HG02840 (cell line): ENCODE measurements around the gene SLC44A2.

Source experiments
- ATAC-seq: cut with Tn5 transposase; IDR thresholded peaks from one replicate; pipeline ENCODE4 v1.9.1; 2021; ENCODE audit warnings: mild to moderate bottlenecking, moderate library complexity, moderate number of reproducible peaks; ENCODE audit not compliant: unreplicated experiment, low FRiP score

SLC44A2 gene

DNA sequence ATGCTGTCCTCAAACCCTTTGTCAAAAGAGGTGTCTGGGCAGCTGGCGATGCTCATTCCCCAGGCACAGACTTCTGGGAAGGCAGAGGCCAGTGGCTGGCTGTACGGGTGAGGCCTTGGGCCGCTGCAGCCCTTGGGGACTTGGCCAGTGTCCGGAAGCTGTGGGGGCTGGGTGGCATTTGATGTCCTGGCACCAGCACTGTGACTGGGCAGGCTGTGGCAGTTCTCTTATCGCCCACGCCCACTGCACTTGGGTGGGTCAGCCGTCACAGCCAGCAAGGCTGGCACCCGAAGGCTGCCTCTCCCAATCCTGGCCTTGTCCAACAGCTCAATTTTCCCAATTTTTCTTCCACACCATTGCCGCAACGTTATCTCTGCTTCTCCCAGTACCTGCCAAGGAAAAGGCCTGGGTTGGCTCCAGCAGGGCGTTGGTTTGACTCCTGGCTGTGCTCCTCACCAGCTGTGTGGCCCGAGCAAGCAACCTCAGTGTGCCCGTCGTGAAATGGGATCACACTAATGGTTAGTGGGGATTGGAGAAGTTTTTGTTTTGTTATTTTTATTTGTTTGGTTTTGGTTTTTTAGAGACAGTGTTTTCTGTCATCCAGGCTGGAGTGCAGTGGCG, 12.7 kb upstream of the SLC44A2 start:
- ATAC-seq: no peak

DNA sequence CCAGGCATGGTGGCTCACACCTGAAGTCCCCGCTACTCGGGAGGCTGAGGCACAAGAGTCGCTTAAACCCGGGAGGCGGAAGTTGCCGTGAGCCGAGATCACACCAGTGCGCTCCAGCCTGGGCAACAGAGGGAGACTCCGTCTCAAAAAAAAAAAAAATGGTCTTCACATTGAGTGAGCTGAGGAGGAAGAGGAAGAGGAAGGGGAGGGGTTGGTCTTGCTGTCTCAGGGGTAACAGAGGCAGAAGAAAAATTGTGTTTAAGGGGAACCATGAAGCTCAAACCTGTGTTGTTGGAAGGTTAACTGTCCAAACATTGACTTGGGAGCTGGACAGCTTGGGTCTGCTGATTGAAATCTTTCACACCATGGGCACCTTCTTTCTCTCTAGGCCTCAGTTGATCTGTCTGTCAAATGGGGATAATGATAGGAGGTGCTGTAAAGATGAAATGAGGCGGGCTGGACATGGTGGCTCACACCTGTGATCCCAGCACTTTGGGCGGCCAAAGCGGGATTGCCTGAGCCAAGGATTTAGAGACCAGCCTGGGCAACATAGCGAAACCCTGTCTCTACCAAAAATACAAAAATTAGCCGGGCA, 9.8 kb upstream of the SLC44A2 start:
- no peak for ATAC-seq

DNA sequence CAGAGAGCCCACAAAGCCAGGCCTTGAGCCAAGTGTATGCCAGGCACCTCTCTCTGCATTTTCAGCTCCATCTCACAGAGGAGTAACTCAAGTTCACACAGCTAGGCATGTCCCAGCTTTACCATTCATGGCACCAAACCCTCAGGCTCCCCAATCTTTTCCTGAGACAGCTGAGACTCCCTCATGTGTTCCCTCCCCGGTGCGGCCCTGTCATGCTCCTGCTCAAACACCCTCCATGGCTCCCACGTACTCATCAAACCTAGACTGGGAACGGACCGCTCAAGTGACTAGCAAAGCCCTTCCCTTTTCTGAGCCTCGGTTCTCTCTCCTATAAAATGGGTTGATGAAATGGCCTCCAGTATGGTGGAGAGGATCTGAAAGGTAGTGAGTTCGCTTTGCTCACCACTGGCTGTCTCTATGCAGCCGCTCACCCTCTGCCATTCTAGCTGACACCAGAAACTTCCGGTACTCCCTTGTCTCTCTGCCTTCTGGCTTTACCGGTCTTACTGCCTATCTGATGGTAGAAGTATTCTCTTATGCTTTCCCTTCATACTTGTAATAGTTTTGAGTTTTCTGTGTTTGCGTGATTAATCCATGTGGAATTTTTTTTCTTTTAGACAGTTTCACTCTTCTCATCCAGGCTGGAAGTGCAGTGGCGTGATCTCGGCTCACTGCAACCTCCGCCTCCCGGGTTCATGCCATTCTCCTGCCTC, 7.8 kb upstream of the SLC44A2 start:
- no peak for ATAC-seq

DNA sequence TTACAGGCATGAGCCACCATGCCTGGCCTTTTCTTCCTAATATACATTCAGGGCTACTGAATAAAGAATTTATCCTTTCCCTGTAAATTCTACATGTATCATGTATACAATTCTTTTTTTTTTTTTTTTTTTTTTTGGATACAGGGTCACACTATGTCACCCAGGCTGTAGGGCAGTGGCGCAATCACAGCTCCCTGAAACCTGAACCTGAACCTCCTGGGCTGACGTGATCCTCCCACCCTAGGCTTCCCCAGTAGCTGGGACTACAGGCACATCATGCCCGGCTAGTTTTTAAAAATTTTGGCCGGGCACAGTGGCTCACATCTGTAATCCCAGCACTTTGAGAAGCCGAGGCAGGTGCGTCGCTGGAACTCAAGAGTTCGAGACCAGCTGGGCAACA, 6.5 kb upstream of the SLC44A2 start:
- no peak for ATAC-seq

DNA sequence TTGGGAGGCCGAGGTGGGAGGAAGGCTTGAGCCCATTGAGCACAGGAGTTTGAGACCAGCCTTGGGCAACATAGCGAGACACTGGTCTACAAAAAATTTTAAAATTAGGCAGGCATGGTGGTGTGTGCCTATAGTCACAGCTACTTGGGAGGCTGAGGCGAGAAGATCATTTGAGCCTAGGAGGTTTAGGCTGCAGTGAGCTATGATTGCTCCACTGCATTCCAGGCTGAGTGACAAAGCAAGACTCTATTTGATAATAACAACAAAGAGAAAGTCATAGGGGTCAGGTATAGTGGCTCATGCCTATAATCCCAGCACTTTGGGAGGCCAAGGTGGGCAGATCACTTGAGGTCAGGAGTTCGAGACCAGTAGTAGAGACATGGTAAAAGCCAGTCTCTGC, 4.6 kb upstream of the SLC44A2 start:
- no peak for ATAC-seq

DNA sequence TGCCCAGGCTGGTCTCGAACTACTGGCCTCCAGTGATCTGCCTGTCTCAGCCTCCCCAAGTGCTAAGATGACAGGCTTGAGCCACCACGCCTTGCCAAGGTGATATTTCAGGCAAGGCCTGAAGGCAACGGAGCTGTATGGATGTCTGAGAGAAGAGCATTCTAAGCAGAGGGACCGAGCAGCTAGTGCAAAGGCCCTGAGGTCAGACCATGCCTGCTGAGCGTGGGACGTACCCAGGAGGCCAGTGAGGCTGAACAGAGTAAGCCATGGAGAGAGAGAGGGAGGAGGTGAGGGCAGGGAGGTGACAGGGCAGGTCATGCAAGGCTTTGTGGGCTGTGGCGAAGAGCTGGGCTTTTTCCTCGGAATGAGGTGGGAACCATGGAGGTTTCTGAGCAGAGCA, 3.4 kb upstream of the SLC44A2 start:
- no peak for ATAC-seq

DNA sequence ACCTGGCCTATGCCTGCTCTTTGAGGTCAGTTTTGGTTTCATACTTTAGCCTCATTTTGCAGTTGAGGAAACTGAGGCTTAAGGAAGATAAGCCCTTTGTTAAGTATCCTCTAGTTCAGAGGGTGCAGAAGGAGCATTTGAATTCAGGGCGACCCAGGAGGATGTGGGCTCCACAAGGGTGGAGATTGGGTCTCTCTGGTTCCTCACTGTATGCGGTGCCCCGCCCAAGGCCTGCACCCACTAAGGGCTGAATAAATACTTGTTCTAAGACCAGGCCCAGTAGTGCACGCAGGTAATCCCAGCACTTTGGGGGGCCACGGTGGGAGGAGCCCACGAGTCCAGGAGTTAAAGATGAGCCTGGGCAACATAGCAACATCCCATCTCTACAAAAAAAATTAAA, 768 bp upstream of the SLC44A2 start:
- no peak for ATAC-seq

DNA sequence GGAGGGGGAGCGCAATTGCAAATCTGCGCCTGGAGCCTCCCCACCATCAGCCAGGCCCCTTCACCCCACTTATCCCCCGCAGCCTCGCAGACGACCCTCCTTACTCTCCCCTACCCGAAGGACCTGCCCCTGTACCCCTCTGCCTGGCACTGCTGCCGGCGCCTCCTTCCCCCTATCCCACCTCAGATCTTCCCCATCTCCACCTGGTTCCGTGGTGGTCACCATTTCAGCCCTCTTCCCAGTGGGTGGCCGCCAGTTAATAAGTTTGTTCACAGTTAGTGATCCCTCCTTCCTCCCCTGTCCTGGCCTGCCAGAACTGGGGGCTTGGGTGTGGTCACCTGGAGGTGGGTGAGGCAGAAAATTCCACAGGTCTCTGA, 397 bp downstream of the SLC44A2 start:
- ATAC-seq: no peak

DNA sequence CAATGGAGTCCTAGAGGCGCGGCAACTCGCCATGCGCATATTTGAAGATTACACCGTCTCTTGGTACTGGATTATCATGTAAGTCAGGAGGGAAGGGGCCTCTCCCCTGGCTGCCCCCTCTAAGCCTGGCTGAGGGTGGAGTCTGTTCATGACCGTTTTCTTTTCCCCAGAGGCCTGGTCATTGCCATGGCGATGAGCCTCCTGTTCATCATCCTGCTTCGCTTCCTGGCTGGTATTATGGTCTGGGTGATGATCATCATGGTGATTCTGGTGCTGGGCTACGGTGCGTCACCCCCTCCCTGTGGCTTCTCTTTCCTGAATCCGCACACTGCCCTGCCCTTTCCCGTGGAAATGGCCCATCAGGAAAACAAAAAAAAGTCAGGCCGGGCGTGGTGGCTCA, 6.5 kb downstream of the SLC44A2 start:
- no peak for ATAC-seq

DNA sequence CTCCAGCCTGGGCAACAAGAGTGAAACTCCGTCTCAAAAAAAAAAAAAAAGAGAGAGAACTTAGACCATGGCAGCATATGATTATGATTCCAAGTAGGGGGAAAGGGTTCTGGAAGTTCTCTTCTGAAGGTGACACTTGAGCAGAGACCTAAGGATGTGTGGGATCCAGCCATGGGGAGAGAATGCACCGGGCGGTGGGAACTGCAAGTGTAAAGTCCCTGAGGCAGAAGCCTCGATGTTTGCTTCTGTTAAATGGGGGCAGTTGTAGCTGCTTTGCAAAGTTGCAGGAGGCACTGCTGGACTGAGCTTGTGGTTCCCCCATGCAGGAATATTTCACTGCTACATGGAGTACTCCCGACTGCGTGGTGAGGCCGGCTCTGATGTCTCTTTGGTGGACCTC, 9.1 kb downstream of the SLC44A2 start:
- no peak for ATAC-seq

DNA sequence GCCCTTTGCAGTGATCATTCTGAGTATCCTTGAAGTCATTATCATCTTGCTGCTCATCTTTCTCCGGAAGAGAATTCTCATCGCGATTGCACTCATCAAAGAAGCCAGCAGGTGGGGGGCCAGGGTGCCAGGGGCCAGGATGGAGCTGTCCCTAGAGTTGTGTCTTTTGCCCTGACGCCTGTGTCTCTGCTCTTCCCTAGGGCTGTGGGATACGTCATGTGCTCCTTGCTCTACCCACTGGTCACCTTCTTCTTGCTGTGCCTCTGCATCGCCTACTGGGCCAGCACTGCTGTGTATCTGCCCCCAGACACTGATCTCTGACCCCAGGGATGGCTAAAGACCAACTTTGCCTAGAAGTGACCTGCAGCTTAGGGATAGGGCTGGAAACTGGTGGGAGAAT, 9.6 kb downstream of the SLC44A2 start:
- no peak for ATAC-seq

DNA sequence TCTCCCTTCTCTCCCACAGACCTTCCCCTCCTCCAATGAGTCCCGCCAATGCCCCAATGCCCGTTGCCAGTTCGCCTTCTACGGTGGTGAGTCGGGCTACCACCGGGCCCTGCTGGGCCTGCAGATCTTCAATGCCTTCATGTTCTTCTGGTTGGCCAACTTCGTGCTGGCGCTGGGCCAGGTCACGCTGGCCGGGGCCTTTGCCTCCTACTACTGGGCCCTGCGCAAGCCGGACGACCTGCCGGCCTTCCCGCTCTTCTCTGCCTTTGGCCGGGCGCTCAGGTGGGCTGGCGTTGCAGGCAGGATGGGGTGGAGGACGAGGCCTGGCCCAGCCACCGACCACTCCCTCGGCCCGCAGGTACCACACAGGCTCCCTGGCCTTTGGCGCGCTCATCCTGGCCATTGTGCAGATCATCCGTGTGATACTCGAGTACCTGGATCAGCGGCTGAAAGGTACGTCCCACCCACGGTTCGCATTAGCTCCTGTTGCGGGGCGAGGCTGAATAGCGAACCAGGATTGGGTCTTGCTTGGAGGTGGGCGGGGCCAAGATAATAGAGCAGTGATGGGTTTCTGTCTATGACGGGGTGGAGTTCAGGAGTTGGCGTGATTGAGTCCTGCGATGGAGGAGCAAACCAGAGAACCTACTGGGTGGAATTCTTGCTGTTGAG, 11.1 kb downstream of the SLC44A2 start:
- ATAC-seq: no peak

DNA sequence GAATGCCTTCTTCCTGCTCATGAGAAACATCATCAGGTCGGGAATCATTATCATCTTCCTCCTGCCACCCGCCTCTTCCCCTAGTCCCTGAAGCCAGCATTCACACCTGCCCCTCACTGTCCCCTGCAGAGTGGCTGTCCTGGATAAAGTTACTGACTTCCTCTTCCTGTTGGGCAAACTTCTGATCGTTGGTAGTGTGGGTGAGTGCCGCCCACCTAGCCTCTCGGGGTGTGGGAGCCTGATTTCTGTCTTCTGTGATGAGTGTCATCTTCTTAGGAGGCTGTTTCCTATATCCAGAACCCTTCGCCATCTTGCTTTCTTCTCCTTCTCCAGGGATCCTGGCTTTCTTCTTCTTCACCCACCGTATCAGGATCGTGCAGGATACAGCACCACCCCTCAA, 12.5 kb downstream of the SLC44A2 start:
- no peak for ATAC-seq

DNA sequence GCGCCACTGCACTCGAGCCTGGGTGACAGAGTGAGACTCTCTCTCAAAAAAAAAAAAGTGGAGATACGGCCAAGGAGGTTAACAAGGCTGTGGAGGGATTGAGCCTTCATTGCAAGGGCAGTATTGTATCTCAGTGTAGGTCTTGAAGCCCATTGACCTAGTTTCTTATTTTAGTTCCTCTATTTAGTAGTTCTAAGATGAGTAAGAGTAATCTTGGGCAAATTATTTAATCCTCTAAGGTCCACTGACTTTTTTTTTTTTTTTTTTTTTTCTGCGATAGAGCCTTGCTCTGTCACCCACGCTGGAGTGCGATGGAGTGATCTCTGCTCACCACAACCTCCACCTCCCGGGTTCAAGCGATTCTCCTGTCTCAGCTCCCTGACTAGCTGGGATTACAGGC, 14.5 kb downstream of the SLC44A2 start:
- ATAC-seq: no peak

DNA sequence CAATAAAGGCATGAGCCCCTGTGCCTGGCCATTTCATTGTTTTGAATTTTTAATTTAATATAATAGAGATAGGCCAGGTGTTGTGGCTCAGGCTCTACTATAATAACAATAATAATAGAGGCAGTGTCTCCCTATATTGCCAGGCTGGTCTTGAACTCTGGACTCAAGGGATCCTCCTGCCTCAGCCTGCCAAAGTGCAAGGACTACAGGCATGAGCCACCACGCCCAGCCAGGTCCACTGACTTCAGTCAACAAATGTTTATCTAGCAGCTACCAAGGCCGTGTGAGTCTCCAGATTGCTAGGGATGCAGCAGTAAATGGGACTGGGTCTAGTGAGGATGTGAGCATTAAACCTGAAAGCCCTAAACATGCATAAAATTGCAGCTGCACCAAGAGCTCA, 15.0 kb downstream of the SLC44A2 start:
- ATAC-seq: no peak

DNA sequence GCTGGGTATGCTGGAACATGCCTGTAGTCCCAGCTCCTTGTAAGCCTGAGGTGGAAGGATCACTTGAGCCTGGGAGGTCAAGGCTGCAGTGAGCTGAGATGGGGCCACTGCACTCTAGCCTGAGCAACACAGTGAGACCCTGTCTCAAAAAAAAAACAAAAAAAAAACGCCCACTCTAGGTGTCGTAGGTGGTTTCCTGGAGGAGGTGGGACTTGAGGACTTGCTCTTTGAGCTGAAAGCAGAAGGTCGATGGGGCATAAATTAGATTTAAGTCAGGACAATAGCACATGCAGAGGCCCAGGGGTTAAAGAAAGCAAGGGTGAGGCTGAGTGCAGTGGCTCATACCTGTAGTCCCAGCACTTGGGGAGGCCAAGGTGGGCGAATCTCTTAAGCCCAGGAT, 15.9 kb downstream of the SLC44A2 start:
- ATAC-seq: no peak

DNA sequence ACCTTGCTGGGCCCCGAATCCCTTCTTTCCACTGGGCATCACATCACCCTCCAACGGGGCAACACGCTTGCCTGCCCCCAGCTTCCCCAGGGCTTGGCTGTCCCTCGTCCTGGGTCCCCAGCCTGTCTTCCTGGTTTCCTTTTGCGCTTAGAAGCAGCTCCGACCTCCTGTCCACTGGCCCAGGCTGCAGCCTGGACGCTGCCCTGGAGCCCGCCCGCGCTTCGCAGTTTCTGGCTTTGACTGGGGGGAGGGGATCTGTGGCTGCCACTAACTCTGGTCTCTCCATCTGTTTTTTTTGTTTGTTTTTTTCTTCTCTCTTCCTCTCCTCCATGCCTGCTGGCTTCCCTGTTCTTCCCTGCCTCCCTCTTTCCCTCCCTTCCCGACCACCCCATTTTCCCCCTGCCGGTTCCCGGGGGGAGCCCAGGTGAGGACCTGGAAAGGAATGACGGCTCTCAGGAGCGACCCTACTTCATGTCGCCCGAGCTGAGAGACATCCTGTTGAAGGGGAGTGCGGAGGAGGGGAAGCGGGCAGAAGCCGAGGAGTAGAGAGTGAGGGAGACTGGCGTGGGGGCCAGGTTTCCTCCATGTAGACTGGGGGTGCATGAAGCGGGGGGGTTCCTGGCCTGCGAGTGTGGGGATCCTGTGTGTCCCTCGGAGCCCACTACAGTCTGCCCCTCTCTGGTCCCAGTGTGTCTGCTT, 17.3 kb downstream of the SLC44A2 start:
- ATAC-seq: no peak

DNA sequence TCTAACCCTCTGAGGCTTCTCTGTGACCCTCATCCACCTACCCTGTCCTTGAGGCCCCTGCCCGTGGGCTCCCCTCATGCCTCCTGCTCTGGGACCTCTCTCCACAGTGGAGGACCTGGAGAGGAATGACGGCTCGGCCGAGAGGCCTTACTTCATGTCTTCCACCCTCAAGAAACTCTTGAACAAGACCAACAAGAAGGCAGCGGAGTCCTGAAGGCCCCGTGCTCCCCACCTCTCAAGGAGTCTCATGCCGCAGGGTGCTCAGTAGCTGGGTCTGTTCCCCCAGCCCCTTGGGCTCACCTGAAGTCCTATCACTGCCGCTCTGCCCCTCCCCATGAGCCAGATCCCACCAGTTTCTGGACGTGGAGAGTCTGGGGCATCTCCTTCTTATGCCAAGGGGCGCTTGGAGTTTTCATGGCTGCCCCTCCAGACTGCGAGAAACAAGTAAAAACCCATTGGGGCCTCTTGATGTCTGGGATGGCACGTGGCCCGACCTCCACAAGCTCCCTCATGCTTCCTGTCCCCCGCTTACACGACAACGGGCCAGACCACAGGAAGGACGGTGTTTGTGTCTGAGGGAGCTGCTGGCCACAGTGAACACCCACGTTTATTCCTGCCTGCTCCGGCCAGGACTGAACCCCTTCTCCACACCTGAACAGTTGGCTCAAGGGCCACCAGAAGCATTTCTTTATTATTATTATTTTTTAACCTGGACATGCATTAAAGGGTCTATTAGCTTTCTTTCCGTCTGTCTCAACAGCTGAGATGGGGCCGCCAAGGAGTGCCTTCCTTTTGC, 18.0 kb downstream of the SLC44A2 start:
- no peak for ATAC-seq

DNA sequence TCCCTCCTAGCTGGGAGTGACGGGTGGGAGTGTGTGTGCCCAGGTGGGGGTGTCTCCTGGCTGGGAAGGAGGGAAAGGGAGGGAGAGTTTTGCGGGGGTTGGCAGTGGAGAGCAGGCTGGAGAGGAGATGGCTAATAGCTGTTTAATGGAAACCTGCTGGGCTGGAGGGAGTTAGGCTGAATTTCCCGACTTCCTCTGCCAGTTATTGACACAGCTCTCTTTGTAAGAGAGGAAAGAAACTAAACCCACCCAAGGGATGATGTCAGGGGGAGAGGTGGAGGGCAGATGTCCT, 18.6 kb downstream of the SLC44A2 start:
- no peak for ATAC-seq

DNA sequence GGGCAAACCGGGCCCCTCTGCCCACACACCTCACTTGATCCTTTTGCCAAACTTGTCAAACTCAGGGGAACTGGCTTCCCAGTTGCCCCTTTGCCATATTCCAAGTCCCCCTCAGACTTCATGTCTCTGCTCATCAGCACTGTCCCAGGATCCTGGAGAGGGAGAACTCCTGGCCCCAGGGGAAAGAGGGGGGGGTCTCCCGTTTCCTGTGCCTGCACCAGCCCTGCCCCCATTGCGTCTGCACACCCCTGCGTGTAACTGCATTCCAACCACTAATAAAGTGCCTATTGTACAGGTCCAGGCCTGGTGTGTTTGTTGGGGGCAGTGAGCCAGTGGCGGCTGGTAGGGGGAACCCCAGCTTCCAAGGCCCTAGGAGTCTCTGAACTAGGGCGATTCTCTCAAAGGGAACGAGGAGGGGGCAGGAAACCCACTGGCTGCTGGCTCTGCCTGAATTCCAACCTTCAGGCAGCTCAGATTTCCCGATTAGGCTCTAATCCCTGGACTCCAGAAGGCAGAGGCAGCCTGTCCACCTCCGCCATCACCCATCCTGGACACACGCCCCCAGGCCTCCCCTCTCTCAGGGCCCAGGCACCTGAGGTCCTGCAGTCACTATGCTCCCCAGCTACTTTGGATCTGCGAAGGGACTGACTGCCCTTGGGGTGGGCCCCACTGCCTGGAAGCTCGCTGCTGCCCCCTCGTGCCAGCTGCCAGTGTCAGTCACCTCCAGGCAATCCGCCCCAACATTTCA, 19.1 kb downstream of the SLC44A2 start:
- ATAC-seq: no peak
